Activated CD4-positive, alpha-beta memory T cell treated with anti-CD3 and anti-CD28 coated beads, Interleukin-2, amount 10 ng/mL, durations not matched to agents 7 days and 5 days (primary cell): ENCODE results near the gene CASQ1. TPM values are rescaled to one million over a fixed set of nuclear protein-coding genes. Genes with fewer than 3 reads are reported as not detected.

Experiments
- CTCF ChIA-PET: fragments of 350-600 bp; sonication (Branson Sonifier 250); formaldehyde crosslinking; loops from one replicate; lab custom pipeline; 2021; ENCODE audit warnings: antibody characterized with exemption, inconsistent platforms; lab: Charles Lee
- POLR2A ChIA-PET: fragments of 350-600 bp; sonication (Branson Sonifier 250); formaldehyde crosslinking; loops from one replicate; lab custom pipeline; 2021; ENCODE audit warnings: antibody characterized with exemption; lab: Charles Lee
- DNase-seq: peaks from one replicate; pipeline ENCODE4 v3.0.0-alpha.2; 2020
- H3K27ac Mint-ChIP-seq: one replicate; pipeline ENCODE4 v1.8.0; 2021; ENCODE audit warnings: mild to moderate bottlenecking, mixed read lengths
- H3K27me3 Mint-ChIP-seq: one replicate; pipeline ENCODE4 v1.8.0; 2021; ENCODE audit warnings: mixed read lengths
- H3K36me3 Mint-ChIP-seq: one replicate; pipeline ENCODE4 v1.8.0; 2021; ENCODE audit warnings: low read depth, mixed read lengths
- H3K4me1 Mint-ChIP-seq: one replicate; pipeline ENCODE4 v1.8.0; 2021; ENCODE audit warnings: mixed read lengths
- H3K4me3 Mint-ChIP-seq: one replicate; pipeline ENCODE4 v1.8.0; 2021; ENCODE audit warnings: mild to moderate bottlenecking, mixed read lengths
- H3K9me3 Mint-ChIP-seq: one replicate; pipeline ENCODE4 v1.8.0; 2021; ENCODE audit warnings: mixed read lengths
- total RNA-seq, 2 experiments: library from RNA; stranded (reverse); gene quantifications; one replicate each; pipeline ENCODE4 v1.2.3, GENCODE V29; 2021

CASQ1 gene
- total RNA-seq, 2 experiments from 2014 or later: 0.35 TPM; not detected in 1

- H3K4me3 Mint-ChIP-seq: no peak overlapping the region
- H3K27me3 Mint-ChIP-seq: no peaks in the 10 kb centered on the region
- CTCF ChIA-PET: interaction anchor here (1.1 kb wide), 1 partner anchor 69 kb away, joined by 4 read pairs; no protein-coding TSS in a partner anchor
- no peaks in the 10 kb centered on the region for H3K9me3 Mint-ChIP-seq
- POLR2A ChIA-PET: interaction anchor here (1.3 kb wide), 1 partner anchor 16 kb away, joined by 4 read pairs; no protein-coding TSS in a partner anchor
- H3K36me3 Mint-ChIP-seq: peaks cover 49% of the 10 kb centered on the region
- DNase-seq: no peak
- no peak overlapping the region for H3K27ac Mint-ChIP-seq
- H3K4me1 Mint-ChIP-seq: no peaks in the 10 kb centered on the region
Observed at GRCh38 chr1:160222546-160222945, 32.2 kb downstream of the CASQ1 start.

GRCh38 chr1:160224606-160225005, 34.2 kb downstream of the CASQ1 start:
- Mint-ChIP-seq H3K4me3 (no peak overlapping the region), H3K27ac (no peak overlapping the region), H3K9me3 (no peaks in the 10 kb centered on the region), H3K27me3 (no peaks in the 10 kb centered on the region), H3K4me1 (no peaks in the 10 kb centered on the region), H3K36me3 (peaks cover 56% of the 10 kb centered on the region)
- POLR2A ChIA-PET: interaction anchor here (0.6 kb wide), 1 partner anchor 102 kb away, joined by 4 read pairs; no protein-coding TSS in a partner anchor
- CTCF ChIA-PET: no interaction called here
- no peak for DNase-seq

GRCh38 chr1:160225345-160225744, 35.0 kb downstream of the CASQ1 start:
- H3K36me3 Mint-ChIP-seq: peaks cover 57% of the 10 kb centered on the region
- no peaks in the 10 kb centered on the region for H3K4me1 Mint-ChIP-seq
- ChIA-PET CTCF (no interaction called here), POLR2A (interaction anchor here (0.6 kb wide), 1 partner anchor 102 kb away, joined by 4 read pairs; no protein-coding TSS in a partner anchor)
- no peak overlapping the region for H3K4me3 Mint-ChIP-seq
- no peak overlapping the region for H3K27ac Mint-ChIP-seq
- no peaks in the 10 kb centered on the region for H3K9me3 Mint-ChIP-seq
- no peaks in the 10 kb centered on the region for H3K27me3 Mint-ChIP-seq
- DNase-seq: no peak

- Mint-ChIP-seq H3K4me1 (no peaks in the 10 kb centered on the region), H3K4me3 (no peak overlapping the region), H3K27me3 (no peaks in the 10 kb centered on the region), H3K36me3 (peaks cover 60% of the 10 kb centered on the region), H3K9me3 (no peaks in the 10 kb centered on the region), H3K27ac (no peak overlapping the region)
- DNase-seq: no peak
- ChIA-PET CTCF (interaction anchor here (1.5 to 1.6 kb wide), 2 partner anchors 26 to 141 kb away, joined by 3 read pairs; no protein-coding TSS in a partner anchor), POLR2A (no interaction called here)
Observed at GRCh38 chr1:160226623-160227022, 36.2 kb downstream of the CASQ1 start.

- no peak for DNase-seq
- ChIA-PET CTCF (interaction anchor here (1.5 to 1.6 kb wide), 2 partner anchors 25 to 141 kb away, joined by 3 read pairs; no protein-coding TSS in a partner anchor), POLR2A (no interaction called here)
- no peaks in the 10 kb centered on the region for H3K9me3 Mint-ChIP-seq
- H3K4me3 Mint-ChIP-seq: no peak overlapping the region
- peaks cover 58% of the 10 kb centered on the region for H3K36me3 Mint-ChIP-seq
- H3K27me3 Mint-ChIP-seq: no peaks in the 10 kb centered on the region
- H3K4me1 Mint-ChIP-seq: no peaks in the 10 kb centered on the region
- H3K27ac Mint-ChIP-seq: no peak overlapping the region
Observed at GRCh38 chr1:160227034-160227433, 36.7 kb downstream of the CASQ1 start.

DNA sequence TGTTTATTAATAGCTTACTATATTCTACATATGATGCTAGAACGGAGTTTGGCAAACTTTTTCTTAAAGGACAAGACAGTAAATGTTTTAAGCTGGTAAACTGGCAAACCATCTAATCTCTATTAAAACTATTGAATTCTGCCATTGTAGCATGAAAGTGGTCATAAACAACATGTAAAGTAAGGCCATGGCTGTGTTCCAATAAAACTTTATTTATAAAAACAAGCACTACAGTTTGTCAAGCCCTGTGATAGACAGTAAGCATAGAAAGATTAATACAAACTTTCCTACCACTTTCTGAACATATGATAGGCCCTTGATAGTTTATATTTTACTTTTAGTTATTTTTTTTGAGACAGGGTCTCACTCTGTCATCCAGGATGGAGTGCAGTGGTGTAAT, 37.2 kb downstream of the CASQ1 start:
- H3K27me3 Mint-ChIP-seq: no peaks in the 10 kb centered on the region
- ChIA-PET POLR2A (interaction anchor here (0.8 kb wide), 1 partner anchor 21 kb away, joined by 3 read pairs; no protein-coding TSS in a partner anchor), CTCF (interaction anchor here (1.3 to 1.5 kb wide), 2 partner anchors 25 to 34 kb away, joined by 3 to 7 read pairs; no protein-coding TSS in a partner anchor)
- DNase-seq: no peak
- H3K27ac Mint-ChIP-seq: no peak overlapping the region
- H3K4me3 Mint-ChIP-seq: no peak overlapping the region
- H3K36me3 Mint-ChIP-seq: peaks cover 53% of the 10 kb centered on the region
- no peaks in the 10 kb centered on the region for H3K4me1 Mint-ChIP-seq
- no peaks in the 10 kb centered on the region for H3K9me3 Mint-ChIP-seq

DNA sequence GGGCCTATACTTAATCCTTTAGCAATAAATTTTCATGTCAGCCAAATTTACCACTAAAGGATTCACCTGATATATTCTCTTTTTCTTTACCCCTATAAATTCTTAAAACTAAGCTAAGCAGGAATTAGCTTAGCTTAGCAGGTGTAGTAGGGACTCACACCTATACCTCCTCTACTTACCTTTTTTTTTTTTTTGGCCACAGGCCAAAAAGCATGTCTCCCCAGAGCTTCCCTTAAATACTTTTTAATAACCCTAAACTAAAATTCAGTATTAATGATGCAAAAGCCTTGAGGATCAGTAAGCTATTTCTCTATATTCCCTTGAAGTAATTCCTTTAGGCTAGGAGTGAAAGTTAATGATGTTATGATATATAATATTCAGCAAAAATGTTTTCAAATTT, 38.1 kb downstream of the CASQ1 start:
- H3K36me3 Mint-ChIP-seq: peaks cover 48% of the 10 kb centered on the region
- no peak overlapping the region for H3K4me3 Mint-ChIP-seq
- H3K27ac Mint-ChIP-seq: no peak overlapping the region
- H3K9me3 Mint-ChIP-seq: no peaks in the 10 kb centered on the region
- DNase-seq: no peak
- ChIA-PET POLR2A (interaction anchor here (1.2 to 2.0 kb wide), 2 partner anchors 8 to 34 kb away, joined by 4 to 8 read pairs; partner anchors contain the start of gene DCAF8), CTCF (interaction anchor here (0.7 to 1.3 kb wide), 3 partner anchors 35 to 127 kb away, joined by 3 to 7 read pairs (median 5); no protein-coding TSS in a partner anchor)
- H3K27me3 Mint-ChIP-seq: no peaks in the 10 kb centered on the region
- no peaks in the 10 kb centered on the region for H3K4me1 Mint-ChIP-seq

GRCh38 chr1:160232911-160233310, 42.5 kb downstream of the CASQ1 start:
- Mint-ChIP-seq H3K36me3 (peaks cover 51% of the 10 kb centered on the region), H3K4me3 (no peak overlapping the region), H3K27me3 (no peaks in the 10 kb centered on the region), H3K27ac (no peak overlapping the region), H3K9me3 (no peaks in the 10 kb centered on the region), H3K4me1 (peaks cover 5% of the 10 kb centered on the region)
- POLR2A ChIA-PET: interaction anchor here (0.6 to 1.2 kb wide), 4 partner anchors 11 to 83 kb away, joined by 3 read pairs; partner anchors contain the start of gene DCAF8
- no peak for DNase-seq
- CTCF ChIA-PET: interaction anchor here (1.0 to 3.7 kb wide), 4 partner anchors 12 to 132 kb away, joined by 3 to 14 read pairs (median 5); no protein-coding TSS in a partner anchor

- H3K4me1 Mint-ChIP-seq: peaks cover 6% of the 10 kb centered on the region
- no peak overlapping the region for H3K4me3 Mint-ChIP-seq
- no peaks in the 10 kb centered on the region for H3K9me3 Mint-ChIP-seq
- no peaks in the 10 kb centered on the region for H3K27me3 Mint-ChIP-seq
- no peak overlapping the region for H3K27ac Mint-ChIP-seq
- H3K36me3 Mint-ChIP-seq: peaks cover 49% of the 10 kb centered on the region
- CTCF ChIA-PET: no interaction called here
- POLR2A ChIA-PET: interaction anchor here (0.6 to 1.3 kb wide), 2 partner anchors 48 to 80 kb away, joined by 3 to 4 read pairs; partner anchors contain the start of gene PEX19
- no peak for DNase-seq
Observed at GRCh38 chr1:160236806-160237205, 46.4 kb downstream of the CASQ1 start.

GRCh38 chr1:160237558-160237957, 47.2 kb downstream of the CASQ1 start:
- H3K9me3 Mint-ChIP-seq: no peaks in the 10 kb centered on the region
- ChIA-PET POLR2A (interaction anchor here (0.6 kb wide), 1 partner anchor 81 kb away, joined by 4 read pairs; no protein-coding TSS in a partner anchor), CTCF (no interaction called here)
- no peaks in the 10 kb centered on the region for H3K27me3 Mint-ChIP-seq
- no peak overlapping the region for H3K4me3 Mint-ChIP-seq
- H3K27ac Mint-ChIP-seq: no peak overlapping the region
- no peak for DNase-seq
- H3K4me1 Mint-ChIP-seq: peaks cover 6% of the 10 kb centered on the region
- H3K36me3 Mint-ChIP-seq: peaks cover 49% of the 10 kb centered on the region

- H3K27ac Mint-ChIP-seq: no peak overlapping the region
- H3K4me1 Mint-ChIP-seq: peaks cover 6% of the 10 kb centered on the region
- H3K9me3 Mint-ChIP-seq: no peaks in the 10 kb centered on the region
- POLR2A ChIA-PET: interaction anchor here (1.3 kb wide), 1 partner anchor 13 kb away, joined by 4 read pairs; no protein-coding TSS in a partner anchor
- no peak overlapping the region for H3K4me3 Mint-ChIP-seq
- CTCF ChIA-PET: interaction anchor here (0.6 to 1.5 kb wide), 3 partner anchors 14 to 156 kb away, joined by 3 to 4 read pairs (median 3); no protein-coding TSS in a partner anchor
- no peaks in the 10 kb centered on the region for H3K27me3 Mint-ChIP-seq
- H3K36me3 Mint-ChIP-seq: peaks cover 46% of the 10 kb centered on the region
- no peak for DNase-seq
Observed at GRCh38 chr1:160238408-160238807, 48.0 kb downstream of the CASQ1 start.

DNA sequence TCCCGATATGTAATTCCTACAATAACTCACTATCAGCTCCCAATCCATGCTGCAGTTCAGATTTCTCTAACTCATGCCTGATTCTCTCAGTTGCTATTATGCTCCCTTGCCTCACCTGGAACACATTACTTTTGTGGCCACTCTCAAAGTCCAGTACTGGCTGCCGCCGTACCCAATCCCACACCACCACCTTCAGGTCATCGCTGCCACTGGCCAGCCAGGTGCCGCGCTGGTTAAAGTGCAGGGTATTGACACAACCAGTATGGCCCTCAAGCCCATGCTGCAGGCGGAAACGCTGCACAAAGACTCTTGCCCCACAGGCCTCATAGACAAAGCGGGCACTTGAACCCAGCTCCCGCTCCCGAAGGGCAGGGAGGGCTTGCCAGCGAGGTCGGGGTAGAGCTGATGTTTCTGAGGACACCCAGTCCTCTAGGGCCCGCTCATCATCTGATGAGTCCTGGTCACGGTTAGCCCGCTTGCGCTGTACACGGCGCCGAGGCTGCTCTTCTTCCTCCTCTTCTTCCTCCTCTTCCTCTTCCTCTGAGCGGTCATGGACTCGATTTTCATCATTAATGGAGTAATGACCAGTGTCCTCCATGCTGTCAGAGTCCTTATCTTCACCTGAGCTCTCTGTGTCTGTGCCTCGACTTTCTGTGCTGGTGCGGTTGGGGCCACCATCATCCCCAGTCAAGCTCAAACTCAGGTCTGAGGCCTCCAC, 49.4 kb downstream of the CASQ1 start:
- H3K4me1 Mint-ChIP-seq: peaks cover 5% of the 10 kb centered on the region
- ChIA-PET POLR2A (interaction anchor here (1.0 to 1.5 kb wide), 3 partner anchors 12 to 23 kb away, joined by 4 to 7 read pairs (median 4); partner anchors contain the start of gene DCAF8), CTCF (interaction anchor here (1.5 kb wide), 1 partner anchor 12 kb away, joined by 3 read pairs; no protein-coding TSS in a partner anchor)
- DNase-seq: no peak
- H3K27me3 Mint-ChIP-seq: no peaks in the 10 kb centered on the region
- no peak overlapping the region for H3K27ac Mint-ChIP-seq
- H3K36me3 Mint-ChIP-seq: peaks cover 42% of the 10 kb centered on the region
- no peaks in the 10 kb centered on the region for H3K9me3 Mint-ChIP-seq
- H3K4me3 Mint-ChIP-seq: no peak overlapping the region
